ENCODE measurements around the gene AHDC1. TPM values are rescaled to one million over a fixed set of nuclear protein-coding genes. Genes with fewer than 3 reads are reported as not detected.

Gene AHDC1
- polyA plus RNA-seq, 2 of the 4 experiments (the other 2 are of a cell fraction) = 1.3 to 11.5 TPM

DNA sequence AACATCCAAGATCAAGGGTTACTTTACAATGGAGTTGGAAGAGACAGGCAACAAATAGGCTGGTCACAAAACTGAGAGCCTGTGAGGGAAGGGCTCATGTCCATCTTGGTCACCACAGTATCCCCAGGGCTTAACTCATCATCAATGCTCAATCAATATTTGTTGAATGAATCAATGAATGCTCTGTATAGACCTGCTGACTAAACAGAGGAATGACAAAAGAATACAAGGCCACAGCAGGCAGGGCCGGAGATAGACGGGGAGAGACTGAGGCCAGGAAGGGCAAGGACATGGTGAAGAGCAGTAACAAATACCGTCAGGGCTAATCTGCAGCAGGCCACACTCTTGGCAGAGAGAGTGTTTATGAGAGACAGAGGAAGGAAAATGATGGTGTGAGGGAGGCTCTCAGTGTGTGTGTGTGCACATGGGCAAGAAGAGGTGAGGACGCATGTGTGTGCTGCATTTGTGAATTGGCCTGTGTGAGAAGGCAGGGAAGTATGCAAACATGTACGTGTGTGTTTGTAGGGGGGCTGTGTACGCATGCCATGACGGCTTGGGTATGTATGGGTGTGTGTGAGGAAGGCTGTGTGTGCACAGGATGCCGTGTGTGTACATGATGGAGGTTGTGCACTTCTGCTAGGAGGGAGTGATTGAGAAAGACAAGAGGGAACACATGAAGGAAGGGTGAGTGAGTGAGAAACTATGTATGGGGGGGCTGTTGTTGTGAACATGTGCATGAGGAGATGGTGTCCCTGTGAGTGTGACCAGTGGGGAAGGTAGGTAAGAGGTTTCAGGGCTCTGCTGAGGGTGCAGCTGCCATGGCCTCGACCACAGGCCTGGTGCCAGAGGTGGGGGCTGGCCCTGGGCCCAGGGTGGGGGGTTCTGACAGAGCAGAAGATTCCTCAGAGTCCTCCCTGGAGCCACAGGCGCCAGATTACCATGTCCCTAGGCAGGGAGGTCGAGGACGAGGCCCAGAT is 15.4 kb downstream of the AHDC1 start:
- Histone ChIP-seq H3K4me3 (no peak overlapping the region), H3K4me1 (peaks cover 31% of the 10 kb centered on the region), H3K9me3 (no peaks in the 10 kb centered on the region), H3K27ac (peak overlapping the region in 1 of 2 experiments; percentile 84; a peak in 2 of 6 replicates), H3K4me2 (no peak overlapping the region)
- ATAC-seq = no peak
- FAIRE-seq = no peak
- CTCF ChIA-PET = interaction anchor here (1.5 kb wide), 1 partner anchor 12 kb away, joined by 7 read pairs; no protein-coding TSS in a partner anchor
- 91% methylated on average over 12 of the region's 12 CpGs for WGBS (ENCODE audit: missing lambda C conversion rate)
- POLR2A ChIA-PET = no interaction called here
- no peak for DNase-seq (ENCODE audit: low read depth in 1 of 2, low spot score in 1 of 2)
- TF ChIP-seq TFCP2L1 (CRISPR knock-in tag; IDR thresholded peaks at IDR 0.05) = no peak
- TF ChIP-seq MYC (IDR thresholded peaks at IDR 0.05; ENCODE audit: borderline replicate concordance, low read length) = no peak
- TF ChIP-seq, protein P1, sequence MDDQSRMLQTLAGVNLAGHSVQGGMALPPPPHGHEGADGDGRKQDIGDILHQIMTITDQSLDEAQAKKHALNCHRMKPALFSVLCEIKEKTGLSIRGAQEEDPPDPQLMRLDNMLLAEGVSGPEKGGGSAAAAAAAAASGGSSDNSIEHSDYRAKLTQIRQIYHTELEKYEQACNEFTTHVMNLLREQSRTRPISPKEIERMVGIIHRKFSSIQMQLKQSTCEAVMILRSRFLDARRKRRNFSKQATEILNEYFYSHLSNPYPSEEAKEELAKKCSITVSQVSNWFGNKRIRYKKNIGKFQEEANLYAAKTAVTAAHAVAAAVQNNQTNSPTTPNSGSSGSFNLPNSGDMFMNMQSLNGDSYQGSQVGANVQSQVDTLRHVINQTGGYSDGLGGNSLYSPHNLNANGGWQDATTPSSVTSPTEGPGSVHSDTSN (IDR thresholded peaks at IDR 0.05) = no peak
- TF ChIP-seq HOXA7 (CRISPR knock-in tag; IDR thresholded peaks at IDR 0.05) = no peak
- no peak for TF ChIP-seq ZC3H11A (IDR thresholded peaks at IDR 0.05)
- TF ChIP-seq SMC3 (IDR thresholded peaks at IDR 0.05) = no peak
- no peak for TF ChIP-seq RAD21 (conservative IDR thresholded peaks at IDR 0.05 in 1 of 2, IDR thresholded peaks at IDR 0.05 in 1 of 2)
- no peak for TF ChIP-seq KDM5A (IDR thresholded peaks at IDR 0.05)
- no peak for TF ChIP-seq RFX5 (IDR thresholded peaks at IDR 0.05)
- TF ChIP-seq NR3C1 (IDR thresholded peaks at IDR 0.05) = no peak
- TF ChIP-seq, protein P2, sequence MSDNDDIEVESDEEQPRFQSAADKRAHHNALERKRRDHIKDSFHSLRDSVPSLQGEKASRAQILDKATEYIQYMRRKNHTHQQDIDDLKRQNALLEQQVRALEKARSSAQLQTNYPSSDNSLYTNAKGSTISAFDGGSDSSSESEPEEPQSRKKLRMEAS (IDR thresholded peaks at IDR 0.05) = no peak
- TF ChIP-seq, protein P3, sequence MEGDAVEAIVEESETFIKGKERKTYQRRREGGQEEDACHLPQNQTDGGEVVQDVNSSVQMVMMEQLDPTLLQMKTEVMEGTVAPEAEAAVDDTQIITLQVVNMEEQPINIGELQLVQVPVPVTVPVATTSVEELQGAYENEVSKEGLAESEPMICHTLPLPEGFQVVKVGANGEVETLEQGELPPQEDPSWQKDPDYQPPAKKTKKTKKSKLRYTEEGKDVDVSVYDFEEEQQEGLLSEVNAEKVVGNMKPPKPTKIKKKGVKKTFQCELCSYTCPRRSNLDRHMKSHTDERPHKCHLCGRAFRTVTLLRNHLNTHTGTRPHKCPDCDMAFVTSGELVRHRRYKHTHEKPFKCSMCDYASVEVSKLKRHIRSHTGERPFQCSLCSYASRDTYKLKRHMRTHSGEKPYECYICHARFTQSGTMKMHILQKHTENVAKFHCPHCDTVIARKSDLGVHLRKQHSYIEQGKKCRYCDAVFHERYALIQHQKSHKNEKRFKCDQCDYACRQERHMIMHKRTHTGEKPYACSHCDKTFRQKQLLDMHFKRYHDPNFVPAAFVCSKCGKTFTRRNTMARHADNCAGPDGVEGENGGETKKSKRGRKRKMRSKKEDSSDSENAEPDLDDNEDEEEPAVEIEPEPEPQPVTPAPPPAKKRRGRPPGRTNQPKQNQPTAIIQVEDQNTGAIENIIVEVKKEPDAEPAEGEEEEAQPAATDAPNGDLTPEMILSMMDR (IDR thresholded peaks at IDR 0.05) = no peak

DNA sequence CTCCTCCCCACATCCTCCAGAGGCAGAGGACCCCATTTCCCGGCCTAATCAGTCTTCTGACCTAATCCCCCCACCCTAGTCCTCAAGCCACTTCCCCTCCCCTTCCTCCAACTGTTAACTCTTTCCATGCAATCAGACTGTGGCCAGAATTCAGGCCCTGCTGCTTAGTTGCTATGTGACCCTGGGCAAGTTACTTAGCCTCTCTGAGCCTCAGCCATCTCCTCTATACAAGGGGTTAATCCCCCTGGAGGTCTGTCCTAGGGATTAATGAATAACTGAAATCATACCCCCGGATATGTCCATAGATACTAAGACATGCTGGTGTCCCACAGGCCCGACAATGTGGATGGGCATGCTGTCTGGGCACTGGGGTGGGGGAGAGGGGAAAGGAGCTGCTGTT is 18.3 kb downstream of the AHDC1 start:
- FAIRE-seq = no peak
- 70% methylated on average over 3 of the region's 3 CpGs for WGBS (ENCODE audit: missing lambda C conversion rate)
- POLR2A ChIA-PET = no interaction called here

DNA sequence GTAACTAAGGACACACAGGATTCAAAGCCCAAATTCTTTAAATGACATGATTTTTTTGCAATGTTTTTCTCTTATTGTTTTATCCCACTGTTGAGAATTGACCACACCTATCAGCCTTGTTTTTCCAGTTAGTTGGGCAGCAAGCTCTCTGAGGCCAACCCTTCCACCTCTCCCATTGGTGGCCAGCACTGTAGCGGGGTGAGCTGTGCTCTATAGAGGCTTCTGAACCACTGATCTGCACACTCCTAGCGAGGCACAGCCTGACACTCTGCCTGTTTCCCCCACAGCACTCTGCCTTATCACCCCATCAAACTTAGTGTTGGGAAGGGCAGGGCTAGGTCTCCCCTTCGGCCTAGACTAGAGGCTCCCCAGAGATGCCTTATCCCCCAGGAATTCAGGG is 19.5 kb downstream of the AHDC1 start:
- WGBS (ENCODE audit: missing lambda C conversion rate) = 73% methylated on average over 2 of the region's 3 CpGs
- Histone ChIP-seq H3K9me3 (no peaks in the 10 kb centered on the region), H3K4me1 (peaks cover 3% of the 10 kb centered on the region), H3K4me3 (no peak overlapping the region), H3K27ac (no peak overlapping the region), H3K4me2 (no peak overlapping the region)
- TF ChIP-seq, protein P4, sequence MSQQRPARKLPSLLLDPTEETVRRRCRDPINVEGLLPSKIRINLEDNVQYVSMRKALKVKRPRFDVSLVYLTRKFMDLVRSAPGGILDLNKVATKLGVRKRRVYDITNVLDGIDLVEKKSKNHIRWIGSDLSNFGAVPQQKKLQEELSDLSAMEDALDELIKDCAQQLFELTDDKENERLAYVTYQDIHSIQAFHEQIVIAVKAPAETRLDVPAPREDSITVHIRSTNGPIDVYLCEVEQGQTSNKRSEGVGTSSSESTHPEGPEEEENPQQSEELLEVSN (IDR thresholded peaks at IDR 0.05; ENCODE audit: borderline replicate concordance, low read depth) = no peak
- no peak for TF ChIP-seq CEBPB (IDR thresholded peaks at IDR 0.05)
- TF ChIP-seq TFCP2L1 (CRISPR knock-in tag; IDR thresholded peaks at IDR 0.05) = no peak
- TF ChIP-seq, protein P2 (IDR thresholded peaks at IDR 0.05) = no peak
- TF ChIP-seq, protein P5, sequence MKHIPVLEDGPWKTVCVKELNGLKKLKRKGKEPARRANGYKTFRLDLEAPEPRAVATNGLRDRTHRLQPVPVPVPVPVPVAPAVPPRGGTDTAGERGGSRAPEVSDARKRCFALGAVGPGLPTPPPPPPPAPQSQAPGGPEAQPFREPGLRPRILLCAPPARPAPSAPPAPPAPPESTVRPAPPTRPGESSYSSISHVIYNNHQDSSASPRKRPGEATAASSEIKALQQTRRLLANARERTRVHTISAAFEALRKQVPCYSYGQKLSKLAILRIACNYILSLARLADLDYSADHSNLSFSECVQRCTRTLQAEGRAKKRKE (CRISPR knock-in tag; IDR thresholded peaks at IDR 0.05; ENCODE audit: low read depth) = no peak
- no peak for TF ChIP-seq HEYL (CRISPR knock-in tag; IDR thresholded peaks at IDR 0.05)
- TF ChIP-seq RFX5 (IDR thresholded peaks at IDR 0.05) = no peak
- no peak for TF ChIP-seq HDAC2 (IDR thresholded peaks at IDR 0.05)
- no peak for TF ChIP-seq JUNB (IDR thresholded peaks at IDR 0.05)
- TF ChIP-seq HOXB5 (CRISPR knock-in tag; IDR thresholded peaks at IDR 0.05) = no peak
- DNase-seq (ENCODE audit: low read depth in 1 of 2, low spot score in 1 of 2) (no peak), ATAC-seq (no peak), FAIRE-seq (no peak)
- ChIA-PET POLR2A (no interaction called here), CTCF (interaction anchor here (1.3 to 3.2 kb wide), 5 partner anchors 8 to 28 kb away, joined by 3 to 18 read pairs (median 8); no protein-coding TSS in a partner anchor)

More for the DNA sequence above, 18.3 kb downstream of the AHDC1 start:
- CTCF ChIA-PET = interaction anchor here (0.6 to 3.2 kb wide), 6 partner anchors 9 to 107 kb away, joined by 3 to 18 read pairs (median 4); no protein-coding TSS in a partner anchor
- no peaks in the 10 kb centered on the region for H3K9me3 ChIP-seq
- TF ChIP-seq SMC3 (IDR thresholded peaks at IDR 0.05) = no peak
- no peak for TF ChIP-seq JUN (IDR thresholded peaks at IDR 0.05)
- no peak for TF ChIP-seq EHMT2 (IDR thresholded peaks at IDR 0.05; ENCODE audit: low read depth)
- TF ChIP-seq, protein P5 (CRISPR knock-in tag; IDR thresholded peaks at IDR 0.05; ENCODE audit: low read depth) = no peak
- TF ChIP-seq SREBF2 (IDR thresholded peaks at IDR 0.05) = no peak
- no peak overlapping the region for H3K4me3 ChIP-seq
- DNase-seq (ENCODE audit: low read depth in 1 of 2, low spot score in 1 of 2) (no peak), ATAC-seq (no peak)
- H3K4me2 ChIP-seq = no peak overlapping the region
- peaks cover 15% of the 10 kb centered on the region for H3K4me1 ChIP-seq
- H3K27ac ChIP-seq = no peak overlapping the region

All from A549 (cell line).